GM18858 (cell line): ENCODE results near the gene TAL1.

ENCODE experiments used
- ATAC-seq: cut with Tn5 transposase; IDR thresholded peaks from one replicate; pipeline ENCODE4 v1.9.1; 2021; ENCODE audit not compliant: unreplicated experiment

TAL1 gene

DNA sequence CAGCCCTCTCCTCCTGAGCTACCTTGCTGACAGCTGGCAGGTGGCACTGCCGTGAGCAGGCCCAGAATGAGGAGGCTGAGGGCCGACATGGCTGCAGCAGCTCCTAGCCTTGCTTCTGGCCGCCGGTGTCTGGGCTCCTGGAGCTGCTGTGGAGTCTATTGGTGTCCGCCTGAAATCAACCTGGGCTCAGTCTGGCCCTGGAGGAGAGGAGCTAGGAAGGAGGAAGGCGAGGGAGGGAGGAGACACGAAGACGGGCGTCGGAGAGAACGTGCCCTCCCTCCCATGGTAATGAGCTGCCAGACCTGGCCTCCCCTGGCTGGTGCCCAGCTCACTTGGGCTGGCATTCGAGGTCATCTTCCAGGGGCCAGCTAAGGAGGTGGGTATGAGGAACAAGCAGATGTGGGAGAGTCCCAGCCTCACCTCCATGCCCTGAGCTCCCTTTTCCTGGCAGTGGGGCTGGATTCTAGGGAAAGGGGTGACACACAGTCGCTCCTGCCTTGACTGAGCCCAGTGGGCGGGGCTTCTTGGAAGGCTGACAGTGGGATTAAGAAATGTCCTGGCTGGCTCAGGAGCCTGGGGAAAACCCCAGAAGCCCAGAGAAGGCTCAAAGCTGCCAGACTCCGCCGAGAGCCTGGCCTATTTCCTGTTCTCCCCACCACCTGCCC is 42.0 kb downstream of the TAL1 start, which contains the start of gene PDZK1IP1:
Gene PDZK1IP1, minus strand, starts transcription at position 193 of the 665 bp plus-strand sequence. Its CDS starts 104 bp downstream, at position 89.
- ATAC-seq = no peak

DNA sequence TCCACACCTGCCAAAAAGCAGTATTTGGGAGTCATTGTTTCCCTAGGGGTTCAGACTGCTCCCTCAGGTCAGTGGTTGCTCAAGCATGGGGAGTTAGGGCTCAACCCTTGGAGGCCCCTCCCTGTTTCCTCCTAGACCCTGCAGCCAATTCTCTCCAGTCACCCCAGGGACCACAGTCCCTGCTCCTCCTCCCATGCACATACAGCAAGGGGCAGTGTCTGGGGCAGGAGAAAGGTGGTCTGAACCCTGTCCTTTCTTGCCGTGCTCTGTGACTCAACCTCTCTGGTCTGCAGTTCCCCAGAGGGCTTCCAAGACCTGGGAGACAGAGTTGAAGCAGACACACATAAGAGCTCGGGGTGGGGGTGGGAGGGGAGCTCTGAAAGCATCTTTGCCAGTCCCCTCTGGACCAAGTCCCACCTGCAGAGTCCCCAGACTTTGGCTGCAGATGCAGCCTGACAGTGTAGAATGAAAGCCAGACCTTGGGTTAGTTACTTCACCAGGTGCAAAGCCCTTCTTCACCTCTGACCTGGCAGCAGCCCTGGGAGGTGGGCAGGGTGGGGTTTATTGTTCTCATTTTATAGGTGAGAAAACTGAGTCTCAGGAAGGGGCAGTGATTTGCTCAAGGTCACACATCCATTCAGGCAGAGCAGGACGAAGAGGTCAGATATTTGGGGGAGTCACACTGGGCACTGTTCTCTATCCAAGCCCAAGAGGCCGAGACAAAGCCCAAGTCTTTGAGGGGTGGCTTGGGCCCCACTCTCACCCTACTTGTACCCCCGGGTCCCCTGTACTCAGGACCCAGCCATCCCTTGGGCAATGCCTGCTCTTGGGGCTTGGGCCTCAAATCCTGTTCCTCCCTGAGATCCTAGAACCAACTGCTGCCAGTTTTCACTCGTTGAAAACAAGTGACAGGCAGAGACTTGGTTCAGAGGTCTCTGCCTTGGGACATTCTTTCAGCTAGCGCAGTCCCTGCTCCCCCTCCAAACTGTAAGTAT is 42.9 kb downstream of the TAL1 start:
- no peak for ATAC-seq

DNA sequence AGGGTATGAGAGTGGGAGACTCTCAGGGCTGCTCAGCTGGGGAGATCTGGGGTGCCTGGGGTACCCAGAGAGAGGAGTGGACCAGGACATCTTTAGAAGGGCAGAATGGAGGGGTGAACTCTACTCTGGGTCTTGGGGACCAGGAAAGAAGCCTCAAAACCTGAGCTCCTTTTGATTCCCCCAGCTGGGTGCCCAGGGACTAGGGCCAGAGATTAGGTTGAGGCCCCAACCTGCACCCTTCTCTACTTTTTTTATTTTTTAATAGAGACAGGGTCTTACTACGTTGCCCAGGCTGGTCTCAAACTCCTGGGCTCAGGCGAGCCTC is 44.1 kb downstream of the TAL1 start:
- ATAC-seq = no peak

DNA sequence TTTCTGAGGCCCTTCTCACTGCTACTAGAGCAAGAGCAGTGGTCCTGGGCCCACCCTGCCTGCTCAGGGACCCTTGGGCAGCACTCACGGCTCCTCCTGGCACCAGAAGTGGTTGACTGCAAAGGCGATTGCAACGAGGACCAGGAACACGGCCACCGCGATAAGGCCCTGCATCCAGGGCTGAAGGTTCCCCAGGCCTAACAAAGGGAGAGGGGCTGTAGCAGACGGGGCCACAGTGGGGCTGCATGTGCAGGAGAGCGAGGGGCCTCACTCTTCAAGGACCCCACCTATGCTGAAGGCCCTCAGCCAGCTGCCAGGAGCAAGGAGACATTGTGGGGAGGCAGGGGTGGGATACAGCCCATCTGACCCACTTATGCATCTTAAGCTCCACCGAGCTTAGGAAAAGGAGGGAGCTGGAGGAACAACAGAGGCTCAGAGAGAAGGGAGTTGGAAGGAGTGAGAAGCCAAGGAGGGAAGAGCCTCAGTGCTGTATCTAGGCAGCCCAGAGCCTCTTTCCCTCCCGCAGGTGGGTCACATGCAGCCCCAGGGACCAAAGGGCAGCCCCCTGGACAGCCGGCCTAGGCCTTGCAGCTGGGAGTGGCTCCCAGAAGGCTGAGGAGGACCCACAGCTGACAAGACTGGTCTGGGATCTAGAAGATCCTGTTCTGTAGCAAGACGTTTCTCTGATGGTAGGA is 44.6 kb downstream of the TAL1 start:
- no peak for ATAC-seq

DNA sequence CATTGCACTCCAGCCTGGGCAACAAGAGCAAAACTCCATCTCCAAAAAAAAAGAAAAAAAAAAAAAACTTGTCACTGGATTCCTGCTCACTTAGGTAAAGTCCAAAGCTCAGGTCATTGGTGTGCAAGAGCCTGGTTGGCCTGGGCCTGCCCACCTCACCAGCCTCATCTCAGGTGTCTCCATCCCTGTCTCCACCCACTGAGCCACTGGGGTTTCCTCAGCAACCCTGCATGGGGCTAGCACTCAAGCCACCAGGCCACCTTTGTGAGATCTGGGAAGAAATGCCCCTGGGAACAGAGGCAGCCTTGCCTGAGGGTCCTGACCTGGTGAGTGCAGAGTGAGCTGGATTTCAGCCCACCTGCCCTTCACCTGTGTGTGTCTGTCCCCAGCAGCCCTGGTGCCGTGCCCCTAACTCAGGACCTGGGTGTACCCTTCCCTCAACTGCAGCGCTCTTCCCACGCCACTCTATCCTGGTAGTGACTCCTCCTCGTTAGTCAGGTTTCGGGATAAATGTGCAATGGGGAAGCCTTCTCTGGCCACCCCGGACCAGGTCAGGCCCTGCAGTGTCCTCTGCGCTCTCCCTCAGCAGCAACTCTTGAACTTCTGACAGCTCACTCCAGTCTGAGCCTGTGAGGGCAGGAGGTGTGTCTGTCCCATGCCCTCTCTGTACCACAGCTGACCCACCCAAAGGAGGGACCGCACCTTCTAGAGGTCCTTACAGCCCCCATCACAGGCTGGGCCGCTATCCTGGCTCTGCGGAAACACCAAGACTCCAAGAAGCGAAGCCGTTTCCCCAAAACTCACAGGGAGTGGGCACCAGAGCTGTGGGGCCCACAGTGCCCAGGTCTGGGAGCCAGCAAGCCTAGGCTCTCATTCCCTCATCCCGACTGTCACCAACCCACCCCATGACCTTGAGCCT is 45.5 kb downstream of the TAL1 start:
- no peak for ATAC-seq

DNA sequence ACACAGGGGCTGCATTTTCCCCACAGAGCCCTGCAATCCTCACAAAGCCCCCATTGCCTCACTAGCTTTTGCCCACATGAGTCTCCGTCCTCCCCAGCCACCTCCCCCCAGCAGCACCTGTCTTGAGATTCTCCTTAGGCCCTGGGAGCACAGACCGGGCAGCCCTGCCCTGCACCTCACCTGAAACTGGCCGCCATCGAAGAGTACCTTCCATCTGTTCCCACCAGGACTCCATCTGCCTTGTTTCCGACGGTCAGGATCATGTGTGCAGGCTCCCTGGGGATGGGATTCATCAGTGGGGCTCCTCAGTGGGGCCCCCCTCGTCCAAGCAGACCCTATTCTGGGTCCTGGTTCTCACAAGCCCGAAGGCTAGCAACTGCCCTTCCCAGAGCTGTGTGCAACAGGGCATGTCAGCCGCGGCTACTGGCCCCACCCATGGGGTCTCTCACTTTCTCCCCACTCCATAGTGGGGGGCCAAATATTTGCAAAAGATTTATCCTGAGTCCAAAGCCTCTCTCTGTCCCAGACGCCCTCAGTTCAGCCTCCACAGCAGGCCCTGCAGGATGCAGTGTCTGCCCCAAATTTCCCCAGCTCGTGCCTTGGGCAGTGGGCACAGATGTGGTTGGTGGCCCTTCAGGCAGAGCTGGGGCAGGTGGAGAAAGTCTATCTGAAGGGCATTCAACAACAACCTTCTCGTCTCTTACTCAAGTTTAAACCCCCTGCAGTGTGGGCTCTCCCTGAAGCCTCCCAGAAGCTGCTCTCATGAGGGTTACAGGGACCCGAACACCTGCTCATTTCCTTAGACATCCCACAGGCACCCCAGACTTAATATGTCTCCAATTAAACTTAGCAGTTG is 47.0 kb downstream of the TAL1 start:
- no peak for ATAC-seq

DNA sequence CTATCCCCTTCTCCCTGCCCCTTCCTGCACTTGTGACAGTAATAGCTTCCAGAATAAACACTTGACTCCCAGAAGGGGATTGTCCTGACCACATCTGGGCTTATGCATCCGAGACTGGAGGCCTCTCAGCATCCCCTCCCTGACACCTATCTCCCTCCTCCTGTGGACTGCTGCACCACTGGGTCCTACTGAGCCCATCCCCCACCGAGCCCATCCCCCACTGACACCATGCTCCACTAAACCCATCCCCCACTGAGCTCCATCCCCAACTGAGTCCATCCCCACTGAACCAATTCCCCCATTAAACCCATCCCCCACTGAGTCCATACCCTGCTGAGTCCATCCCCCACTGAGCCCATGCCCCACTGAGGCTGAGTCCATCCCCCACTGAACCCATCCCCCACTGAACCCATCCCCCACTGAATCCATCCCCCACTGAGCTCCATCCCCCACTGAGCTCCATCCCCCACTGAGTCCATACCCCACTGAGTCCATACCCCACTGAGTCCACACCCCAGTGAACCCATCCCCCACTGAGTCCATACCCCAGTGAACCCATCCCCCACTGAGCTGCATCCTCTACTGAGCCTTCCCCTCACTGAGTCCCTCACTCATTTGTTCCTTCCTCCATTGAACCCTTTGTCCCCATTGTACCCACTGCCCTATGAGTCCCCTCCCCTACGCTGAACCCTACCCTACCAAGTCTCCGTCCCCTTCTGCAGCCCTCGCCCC is 47.8 kb downstream of the TAL1 start:
- ATAC-seq = no peak

DNA sequence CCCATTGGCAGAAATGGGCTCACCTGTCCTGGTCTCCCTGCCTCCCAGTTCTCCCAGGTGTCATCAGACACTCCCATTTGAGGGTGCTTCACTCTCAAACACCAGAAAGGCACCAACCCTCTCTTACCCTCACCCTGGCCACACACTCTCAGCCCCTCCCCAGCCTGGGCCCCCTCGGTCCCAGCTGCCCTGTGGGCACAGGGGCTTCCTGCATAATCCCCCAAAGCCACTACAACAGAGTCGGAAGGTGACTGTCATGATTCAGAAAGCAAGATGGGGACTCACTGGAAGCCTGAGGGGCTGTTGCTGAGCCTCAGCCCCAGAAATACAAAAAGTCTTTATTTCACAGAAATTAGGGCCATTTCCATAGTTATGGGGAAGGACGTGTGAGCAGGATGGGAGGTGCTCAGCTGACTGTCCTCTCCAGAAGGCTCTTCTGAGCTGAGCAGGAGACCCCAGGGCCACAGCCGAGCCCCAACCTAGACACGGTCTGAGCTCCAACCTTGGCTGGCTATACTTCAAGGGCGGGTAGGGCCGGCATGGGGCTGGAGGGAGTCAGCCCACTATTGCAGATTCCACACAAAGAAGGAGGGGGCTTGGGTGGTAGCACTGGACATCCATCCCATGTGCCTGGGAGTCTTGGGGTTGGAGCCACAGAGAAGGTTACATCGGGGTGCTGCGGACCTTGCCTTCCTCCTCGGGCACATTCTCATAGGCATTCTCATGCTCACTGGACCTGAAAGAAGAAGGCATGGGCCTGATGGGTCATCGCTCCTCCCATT is 48.5 kb downstream of the TAL1 start:
- ATAC-seq = no peak

DNA sequence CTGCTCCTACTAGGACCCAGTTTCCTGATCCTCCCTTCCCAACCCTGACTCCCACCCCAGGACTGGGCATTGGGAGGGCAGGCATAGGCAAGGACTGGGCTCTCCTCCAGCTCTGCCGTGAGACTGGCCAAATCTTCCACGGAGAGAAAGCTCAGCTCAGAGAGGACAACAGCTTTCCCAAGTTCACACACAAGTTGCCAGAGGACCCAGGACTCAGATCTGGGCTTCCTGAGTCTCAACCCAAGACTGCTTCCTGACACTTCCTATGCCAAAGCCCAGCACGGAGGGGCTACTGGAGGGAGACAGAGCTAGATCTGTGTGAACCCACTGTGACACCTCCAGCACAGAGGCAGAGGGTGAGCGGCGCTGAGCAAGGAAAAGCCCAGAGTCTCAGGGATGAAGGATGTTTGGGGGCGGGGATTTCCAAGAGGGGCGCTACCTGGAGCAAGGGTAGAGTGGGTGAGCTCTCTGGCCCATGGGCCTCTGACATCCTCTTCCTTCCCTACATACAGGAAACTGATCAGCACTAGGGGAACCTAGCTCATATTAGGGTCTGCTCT is 49.3 kb downstream of the TAL1 start:
- ATAC-seq = no peak

DNA sequence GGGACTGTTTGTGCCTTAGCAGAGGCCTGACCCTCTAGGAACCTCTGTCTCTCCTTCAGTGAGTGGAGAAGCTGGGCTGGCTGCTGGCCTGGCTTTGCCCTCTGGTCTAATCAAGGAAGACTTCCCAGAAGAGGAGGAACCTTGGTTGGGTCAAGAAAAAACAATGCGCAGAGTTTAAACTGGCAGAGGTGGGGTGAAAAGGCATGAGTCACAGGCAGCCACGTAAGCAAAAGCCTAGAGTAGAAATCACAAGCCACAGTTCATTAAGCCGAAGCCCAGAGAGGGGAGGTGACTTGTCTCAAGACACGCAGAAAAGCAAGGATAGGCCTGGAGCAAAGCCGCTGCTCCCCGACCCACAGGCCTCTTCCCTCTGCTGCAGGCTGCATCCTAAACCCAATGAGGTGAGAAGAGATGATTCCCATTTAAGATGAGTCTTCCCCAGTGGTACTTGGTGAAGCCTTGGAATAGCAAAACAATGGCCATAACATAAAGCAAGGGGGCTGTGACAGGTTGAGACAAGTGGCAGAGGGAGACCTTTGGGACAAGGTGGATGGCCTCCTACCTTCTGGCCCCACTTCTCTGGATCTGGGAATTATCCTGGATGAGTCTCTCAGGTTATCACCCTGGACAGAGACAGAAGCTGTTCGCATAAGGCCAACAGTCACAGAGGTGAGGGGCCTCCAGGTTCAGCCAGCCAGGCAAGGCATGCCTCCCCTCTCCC is 49.9 kb downstream of the TAL1 start:
- ATAC-seq = no peak

DNA sequence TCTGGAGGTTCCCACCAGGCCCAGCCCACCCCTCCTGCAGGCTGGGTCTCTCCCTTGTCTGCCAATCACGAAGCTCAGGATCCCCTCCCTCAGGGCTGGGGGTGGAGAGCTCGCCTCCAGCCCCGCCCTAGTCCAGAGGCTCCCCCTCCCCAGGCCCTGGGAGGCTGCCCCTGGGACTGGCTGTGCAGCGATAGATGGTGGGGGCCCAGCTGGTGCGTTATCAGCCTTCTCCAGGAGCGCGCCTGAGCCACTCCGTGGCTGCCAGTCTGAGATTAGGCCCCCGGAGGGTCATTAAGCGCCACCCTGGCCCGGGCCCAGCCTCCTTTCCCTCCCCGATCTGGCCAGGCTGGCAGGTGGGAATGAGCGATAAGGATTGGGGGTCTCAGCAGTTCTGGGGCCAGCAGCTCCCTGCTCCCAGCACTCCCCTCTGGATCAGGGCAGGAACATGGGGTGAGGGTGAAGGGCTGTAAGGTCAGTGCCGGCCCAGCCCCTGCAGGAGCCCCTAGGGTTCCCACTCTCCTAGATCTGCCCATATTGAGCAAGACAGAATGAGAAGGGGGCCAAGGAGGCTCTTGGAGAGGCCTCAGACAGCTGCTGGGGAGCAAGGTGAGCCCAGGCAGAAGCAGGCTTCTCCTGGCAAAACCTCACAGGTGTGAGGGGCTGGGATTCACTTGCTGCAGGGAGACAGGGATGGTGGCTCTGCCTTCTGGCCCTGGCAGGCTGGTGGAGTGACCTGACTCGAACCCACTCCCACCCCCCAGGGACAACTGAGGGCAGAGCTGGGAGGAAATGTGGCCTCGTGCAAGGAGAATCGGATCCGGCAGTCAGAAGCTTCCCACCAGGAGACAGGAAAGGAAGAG is 50.7 kb downstream of the TAL1 start:
- no peak for ATAC-seq

DNA sequence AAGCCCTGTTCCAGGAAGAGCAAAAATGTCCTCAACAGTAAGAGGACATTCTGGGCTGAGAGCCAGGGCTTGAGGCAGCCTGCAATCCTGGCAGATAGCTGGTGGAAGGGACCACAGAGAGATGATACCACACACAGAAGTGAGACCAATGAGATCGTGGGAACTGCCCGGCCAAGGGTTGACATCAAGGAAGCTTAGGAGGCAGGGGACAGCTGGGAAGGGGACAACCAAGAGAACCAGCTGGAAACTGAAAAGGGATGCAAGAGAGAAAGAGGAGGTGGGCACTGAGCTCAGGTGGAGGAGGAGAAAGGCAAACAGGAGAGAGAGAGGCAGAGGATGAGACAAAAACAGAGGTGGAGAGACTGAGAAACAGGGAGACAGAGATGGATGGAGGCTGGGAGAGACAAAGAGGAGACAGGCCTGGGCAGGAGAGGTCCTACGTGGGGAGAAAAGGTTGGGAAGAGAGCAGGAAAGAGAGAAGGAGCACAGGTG is 51.4 kb downstream of the TAL1 start:
- no peak for ATAC-seq

DNA sequence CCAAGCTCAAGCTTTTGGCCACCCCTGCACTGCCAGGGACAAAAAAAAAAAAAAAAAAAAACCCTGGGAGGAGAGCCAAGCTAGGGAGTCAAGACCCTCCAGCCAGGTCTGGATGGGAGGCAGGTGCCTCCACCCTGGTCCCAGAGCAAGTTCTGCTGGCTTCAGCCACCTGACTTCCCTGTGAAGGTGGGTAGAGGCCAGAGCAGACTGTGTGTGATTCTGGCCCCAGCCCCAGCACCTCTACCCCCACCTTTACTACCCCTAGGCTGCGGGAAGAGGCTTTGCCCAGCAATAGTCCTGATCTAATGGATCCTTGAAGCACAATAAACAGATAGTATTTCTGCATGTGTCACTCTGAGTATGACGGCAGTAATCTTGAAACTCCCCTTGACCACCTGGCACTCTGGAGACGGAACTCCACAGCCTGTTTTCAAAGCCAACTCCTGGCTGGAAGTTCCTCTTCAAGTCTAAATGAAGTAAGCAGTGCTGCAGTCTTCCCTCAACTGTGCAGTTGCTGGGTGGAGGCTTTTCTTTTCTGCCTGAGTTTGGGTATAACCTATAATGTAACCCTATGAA is 51.9 kb downstream of the TAL1 start:
- no peak for ATAC-seq

DNA sequence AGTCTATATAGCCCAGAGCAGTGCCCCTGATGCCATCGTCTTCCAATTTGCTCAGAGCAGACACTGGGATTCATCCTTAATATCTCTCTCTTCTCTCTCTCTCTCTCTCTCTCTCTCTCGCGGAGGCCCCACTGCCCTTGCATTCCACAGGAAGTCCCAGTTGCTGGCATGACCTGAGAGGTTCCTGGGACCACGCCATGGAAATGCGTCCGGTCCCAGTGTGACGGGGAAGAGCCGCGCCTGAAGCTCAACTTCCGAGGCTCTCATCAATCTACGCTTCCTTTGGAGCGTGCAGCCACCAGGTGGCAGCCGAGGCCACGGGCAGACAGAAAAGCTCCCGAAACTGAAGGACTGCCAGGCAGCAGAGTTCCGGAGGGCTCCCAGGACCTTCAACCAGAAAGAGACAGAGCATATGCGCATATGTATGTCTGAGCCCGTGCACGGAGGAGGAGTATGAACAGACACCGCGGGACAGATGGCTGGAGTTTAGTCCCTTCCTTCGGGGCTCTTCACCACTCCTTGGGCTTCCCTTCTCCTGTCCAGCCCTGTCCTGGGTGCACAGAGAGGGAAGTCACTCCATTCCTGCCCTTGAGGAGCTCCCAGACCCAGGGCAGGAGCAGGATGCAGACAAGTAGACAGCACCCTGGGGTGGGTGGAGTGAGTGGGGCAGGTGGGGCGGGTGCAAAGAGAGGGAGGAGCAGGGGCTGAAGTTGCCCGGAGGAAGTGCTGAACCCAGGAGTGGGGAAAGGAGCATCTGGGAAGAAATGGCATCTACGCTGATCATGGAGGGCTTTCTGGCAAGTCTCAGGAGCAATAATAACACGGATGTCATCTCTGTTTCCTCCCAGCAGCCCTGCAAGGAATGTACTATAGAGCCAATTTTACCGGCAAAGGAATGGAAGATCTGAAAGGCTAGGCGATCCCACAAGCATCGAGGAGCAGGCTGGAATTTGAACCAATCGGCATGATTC is 52.7 kb downstream of the TAL1 start:
- ATAC-seq = peak; percentile 90

DNA sequence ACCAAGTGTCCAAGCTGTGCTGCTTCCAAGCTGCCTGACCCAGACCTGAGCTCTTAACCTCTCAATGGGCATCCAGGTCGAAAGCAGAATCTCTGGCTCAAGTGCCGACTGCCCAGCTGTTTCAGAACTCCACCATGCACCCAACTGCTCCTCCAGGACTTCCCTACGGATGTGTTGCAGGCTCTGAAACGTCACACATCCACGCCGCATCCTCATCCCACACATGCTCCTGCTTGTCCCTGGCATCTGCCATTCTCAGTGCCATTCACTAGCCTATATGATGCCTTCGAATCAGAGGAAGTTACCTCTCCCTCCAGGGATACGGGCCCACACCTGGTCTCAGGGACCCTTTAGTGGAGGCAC is 53.4 kb downstream of the TAL1 start:
- ATAC-seq = no peak
